Sigmoid colon (tissue), 7 donors: ENCODE measurements around the gene SGTB. TPM values are rescaled to one million over a fixed set of nuclear protein-coding genes. Genes with fewer than 3 reads are reported as not detected.
A peak's percentile ranks its signal among the peaks of the same experiment; 100 is the strongest.

ENCODE experiments used
- DNase-seq: peaks from one replicate; pipeline ENCODE4 v3.0.0-alpha.2; 2019
- H3K27ac ChIP-seq, 4 donors: fragments of 200-600 bp; sonication (generic); one replicate each; pipeline ENCODE4 v1.5.1; 2016 to 2019; ENCODE audit warnings: mild to moderate bottlenecking in 1 of 4
- H3K27me3 ChIP-seq, 3 donors: fragments of 200-600 bp; sonication (generic); one replicate each; pipeline ENCODE4 v1.5.1; 2019; ENCODE audit warnings: mild to moderate bottlenecking in 1 of 3
- H3K36me3 ChIP-seq, 4 donors: fragments of 200-600 bp; sonication (generic); one replicate each; pipeline ENCODE4 v1.5.1; 2016 to 2019
- H3K4me1 ChIP-seq, 4 donors: fragments of 200-600 bp; sonication (generic); one replicate each; pipeline ENCODE4 v1.5.1; 2017 to 2019
- H3K4me3 ChIP-seq, 4 donors: fragments of 200-600 bp; sonication (generic); one replicate each; pipeline ENCODE4 v1.5.1; 2017 to 2019; ENCODE audit warnings: mild to moderate bottlenecking in 2 of 4, moderate library complexity in 1 of 4
- H3K9me3 ChIP-seq, 4 donors: fragments of 200-600 bp in 3 of 4; sonication (generic) in 3 of 4; one replicate each; pipeline versions ENCODE4 v1.5.1 to v1.6.1; 2013 to 2019
- EP300 ChIP-seq, 4 donors: sonication (generic); formaldehyde crosslinking; IDR thresholded peaks; one replicate each; pipeline ENCODE4 v1.6.1; 2017; ENCODE audit warnings: antibody characterized with exemption in 4 of 4
- POLR2A ChIP-seq, 2 donors: fragments of 450-650 bp; IDR thresholded peaks; one replicate each; pipeline ENCODE4 v1.6.1; 2016; ENCODE audit warnings: antibody characterized with exemption in 2 of 2, mild to moderate bottlenecking in 2 of 2, moderate library complexity in 2 of 2
- POLR2AphosphoS5 ChIP-seq, 4 donors: sonication (generic); formaldehyde crosslinking; IDR thresholded peaks; one replicate each; pipeline ENCODE4 v1.6.1; 2017; ENCODE audit warnings: antibody characterized with exemption in 4 of 4
- WGBS, 2 donors: extraction: QIAGEN DNeasy Blood & Tissue Kit; methylation state at CpG; one replicate each; pipeline ENCODE4 v1.1.7; 2013; 5-methylcytosine and 5-hydroxymethylcytosine counted together
- intact Hi-C: fragments of 100-400 bp; cut with DNase I; formaldehyde crosslinking; loops from one replicate; pipeline ENCODE4 v1.15.1; 2023
- polyA plus RNA-seq, 3 donors: library from polyadenylated mRNA; stranded (reverse); fragments of 200-250 nt; gene quantifications; one replicate each; pipeline ENCODE4 v1.2.3, GENCODE V29; 2013
- total RNA-seq, 4 donors: library from RNA; depleted of rRNA; stranded (reverse); fragments of >200 nt; gene quantifications; one replicate each; pipeline ENCODE4 v1.1.0, GENCODE V29; 2016
- TF ChIP-seq, protein P1 (sequence below), 4 experiments: fragments of 450-650 bp in 3 of 4; fragments of 200-600 bp in 1 of 4; IDR thresholded peaks; one replicate each; pipeline ENCODE4 v1.5.1; 2016 to 2019; ENCODE audit warnings: antibody characterized with exemption in 4 of 4, mild to moderate bottlenecking in 3 of 4, moderate library complexity in 2 of 4
- donor health status: healthy with polysubstance abuse.
- donor health status: Bipolar disorder and iron deficiency.
- donor health status: healthy.

SGTB gene, protein sequence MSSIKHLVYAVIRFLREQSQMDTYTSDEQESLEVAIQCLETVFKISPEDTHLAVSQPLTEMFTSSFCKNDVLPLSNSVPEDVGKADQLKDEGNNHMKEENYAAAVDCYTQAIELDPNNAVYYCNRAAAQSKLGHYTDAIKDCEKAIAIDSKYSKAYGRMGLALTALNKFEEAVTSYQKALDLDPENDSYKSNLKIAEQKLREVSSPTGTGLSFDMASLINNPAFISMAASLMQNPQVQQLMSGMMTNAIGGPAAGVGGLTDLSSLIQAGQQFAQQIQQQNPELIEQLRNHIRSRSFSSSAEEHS
- total RNA-seq (10 to 100 TPM; 10.2 to 13.9 (median 11.6) TPM), polyA plus RNA-seq (1 to 10 TPM; 1.2 to 2.4 (median 1.4) TPM)

DNA sequence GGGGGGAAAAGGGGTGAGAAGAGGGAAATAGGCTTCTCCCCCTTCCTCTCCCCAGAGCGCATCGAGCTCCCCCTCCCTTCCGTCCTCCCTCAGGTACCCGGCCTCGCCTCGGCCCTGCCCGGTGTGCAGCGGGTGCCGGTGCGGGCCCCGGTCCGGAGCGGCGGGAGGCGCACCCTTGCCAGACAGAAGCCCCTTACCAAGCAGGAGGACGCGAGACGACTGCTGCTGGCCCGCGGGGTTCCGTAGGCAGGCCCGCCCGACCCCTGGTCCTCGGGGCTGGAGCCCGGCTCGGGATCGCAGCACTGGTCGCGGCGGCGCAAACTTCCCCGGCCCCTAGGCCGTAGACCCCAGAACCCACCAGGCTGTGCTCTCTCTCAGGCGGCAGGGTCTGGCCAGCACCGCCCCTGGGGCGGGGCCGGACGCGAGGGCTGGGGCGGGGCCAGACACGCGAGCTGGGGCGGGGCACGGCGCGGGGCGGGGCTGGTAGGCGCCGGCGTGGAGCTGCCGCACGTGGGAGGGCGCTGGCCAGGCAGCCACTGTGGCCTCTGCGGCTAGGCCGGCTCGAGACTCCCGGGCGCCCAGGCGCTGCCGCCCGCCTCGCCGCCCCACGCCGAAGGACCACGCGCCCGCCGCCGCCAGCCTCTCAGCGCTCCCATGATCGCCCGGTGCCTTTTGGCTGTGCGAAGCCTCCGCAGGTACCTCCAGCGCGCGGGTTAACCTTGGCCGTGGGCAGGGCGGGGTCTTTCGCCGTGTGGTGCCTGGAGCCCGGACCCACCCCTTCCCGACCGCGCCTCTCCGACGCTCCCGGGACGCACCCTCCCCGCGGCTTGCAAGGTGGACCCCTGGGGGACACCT lies at the start of gene SGTB, which contains the start of gene NLN:
Gene SGTB (minus strand): TSS at position 390 of the 855 bp plus-strand sequence. CDS start 1,302 bp downstream, outside the sequence.
Gene NLN (plus strand): TSS at position 486 of the 855 bp plus-strand sequence. CDS start 169 bp downstream, at position 655.
- intact Hi-C loops = loop anchor here (1.0 to 5.0 kb wide), 2 partner anchors 205 to 422 kb away; partner anchors contain the start of genes ERBIN and SREK1
- H3K36me3 ChIP-seq = peaks cover 0 to 6% (median 0%) of the 10 kb centered on the region in 4 donors
- peak; percentile 90 for DNase-seq
- peak within 1 kb of the TSS; percentile 69 to 87 (median 80) for H3K27ac ChIP-seq
- H3K9me3 ChIP-seq = no peaks in the 10 kb centered on the region
- H3K4me1 ChIP-seq = peaks cover 0 to 25% (median 4%) of the 10 kb centered on the region in 4 donors
- peak within 1 kb of the TSS; percentile 84 to 98 (median 94) for H3K4me3 ChIP-seq
- H3K27me3 ChIP-seq = no peaks in the 10 kb centered on the region
- TF ChIP-seq POLR2AphosphoS5 (IDR thresholded peaks at IDR 0.05) = peak in 2 of 4 donors; percentile 30 to 45
- TF ChIP-seq, protein P1, sequence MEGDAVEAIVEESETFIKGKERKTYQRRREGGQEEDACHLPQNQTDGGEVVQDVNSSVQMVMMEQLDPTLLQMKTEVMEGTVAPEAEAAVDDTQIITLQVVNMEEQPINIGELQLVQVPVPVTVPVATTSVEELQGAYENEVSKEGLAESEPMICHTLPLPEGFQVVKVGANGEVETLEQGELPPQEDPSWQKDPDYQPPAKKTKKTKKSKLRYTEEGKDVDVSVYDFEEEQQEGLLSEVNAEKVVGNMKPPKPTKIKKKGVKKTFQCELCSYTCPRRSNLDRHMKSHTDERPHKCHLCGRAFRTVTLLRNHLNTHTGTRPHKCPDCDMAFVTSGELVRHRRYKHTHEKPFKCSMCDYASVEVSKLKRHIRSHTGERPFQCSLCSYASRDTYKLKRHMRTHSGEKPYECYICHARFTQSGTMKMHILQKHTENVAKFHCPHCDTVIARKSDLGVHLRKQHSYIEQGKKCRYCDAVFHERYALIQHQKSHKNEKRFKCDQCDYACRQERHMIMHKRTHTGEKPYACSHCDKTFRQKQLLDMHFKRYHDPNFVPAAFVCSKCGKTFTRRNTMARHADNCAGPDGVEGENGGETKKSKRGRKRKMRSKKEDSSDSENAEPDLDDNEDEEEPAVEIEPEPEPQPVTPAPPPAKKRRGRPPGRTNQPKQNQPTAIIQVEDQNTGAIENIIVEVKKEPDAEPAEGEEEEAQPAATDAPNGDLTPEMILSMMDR (IDR thresholded peaks at IDR 0.05) = no peak
- WGBS, 2 donors = 0% methylated on average over 92 of the region's 92 CpGs

DNA sequence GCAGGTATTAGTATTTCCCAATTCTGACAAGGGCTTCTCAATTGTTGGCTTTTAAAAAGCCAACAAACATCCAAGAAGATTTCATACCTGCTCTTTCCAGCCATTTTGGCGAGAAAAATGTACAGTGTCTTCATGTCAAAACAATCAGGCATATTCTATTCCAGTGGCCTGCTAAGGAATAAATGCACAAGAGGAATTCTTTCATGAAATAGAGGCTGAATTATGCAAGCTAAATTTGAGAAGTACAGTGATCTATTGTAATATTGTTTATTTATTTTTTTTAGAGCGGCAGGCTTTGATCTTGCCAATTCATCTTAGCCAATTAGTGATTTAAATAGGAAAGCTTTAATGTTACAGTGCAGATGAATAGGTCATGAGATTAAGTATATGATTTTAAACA lies 49.4 kb upstream of the SGTB start:
- DNase-seq = no peak
- 95 to 96% methylated on average over 2 of the region's 2 CpGs for WGBS, 2 donors
- Histone ChIP-seq H3K36me3 (no peaks in the 10 kb centered on the region), H3K4me3 (no peak overlapping the region), H3K27ac (no peak overlapping the region), H3K27me3 (no peaks in the 10 kb centered on the region), H3K9me3 (no peaks in the 10 kb centered on the region), H3K4me1 (peaks cover 0 to 8% (median 3%) of the 10 kb centered on the region in 4 donors)
- intact Hi-C loops = no loop called here
- TF ChIP-seq EP300 (IDR thresholded peaks at IDR 0.05) (no peak), POLR2AphosphoS5 (IDR thresholded peaks at IDR 0.05) (no peak), POLR2A (IDR thresholded peaks at IDR 0.05) (no peak)
- TF ChIP-seq, protein P1 (IDR thresholded peaks at IDR 0.05) = no peak

DNA sequence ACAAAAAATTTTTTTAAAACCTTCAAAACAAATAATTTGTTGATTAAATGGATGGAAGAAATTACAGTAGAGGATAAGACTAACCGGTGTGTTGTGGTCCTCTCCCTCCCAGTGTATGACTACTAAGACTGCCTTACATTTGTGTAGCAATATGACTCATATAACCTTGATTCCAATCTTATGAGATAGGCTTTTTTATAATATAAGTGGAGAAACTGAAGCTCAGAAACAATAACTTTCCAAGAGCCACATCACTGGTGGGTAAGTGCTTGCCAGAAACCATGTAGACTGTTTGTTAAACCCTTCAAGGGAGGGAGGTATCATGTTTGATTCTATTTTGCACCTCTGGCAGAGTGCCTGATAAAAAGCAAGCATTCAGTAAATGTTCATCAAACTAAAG lies 47.6 kb upstream of the SGTB start:
- TF ChIP-seq EP300 (IDR thresholded peaks at IDR 0.05) (no peak), POLR2A (IDR thresholded peaks at IDR 0.05) (no peak), POLR2AphosphoS5 (IDR thresholded peaks at IDR 0.05) (no peak)
- TF ChIP-seq, protein P1 (IDR thresholded peaks at IDR 0.05) = no peak
- Histone ChIP-seq H3K4me1 (peaks cover 0 to 8% (median 3%) of the 10 kb centered on the region in 4 donors), H3K4me3 (no peak overlapping the region), H3K36me3 (no peaks in the 10 kb centered on the region), H3K27me3 (no peaks in the 10 kb centered on the region), H3K27ac (peak overlapping the region in 1 of 4 donors; percentile 35), H3K9me3 (no peaks in the 10 kb centered on the region)
- no peak for DNase-seq
- 0 to 37% methylated on average over 1 of the region's 1 CpG for WGBS, 2 donors
- intact Hi-C loops = no loop called here

DNA sequence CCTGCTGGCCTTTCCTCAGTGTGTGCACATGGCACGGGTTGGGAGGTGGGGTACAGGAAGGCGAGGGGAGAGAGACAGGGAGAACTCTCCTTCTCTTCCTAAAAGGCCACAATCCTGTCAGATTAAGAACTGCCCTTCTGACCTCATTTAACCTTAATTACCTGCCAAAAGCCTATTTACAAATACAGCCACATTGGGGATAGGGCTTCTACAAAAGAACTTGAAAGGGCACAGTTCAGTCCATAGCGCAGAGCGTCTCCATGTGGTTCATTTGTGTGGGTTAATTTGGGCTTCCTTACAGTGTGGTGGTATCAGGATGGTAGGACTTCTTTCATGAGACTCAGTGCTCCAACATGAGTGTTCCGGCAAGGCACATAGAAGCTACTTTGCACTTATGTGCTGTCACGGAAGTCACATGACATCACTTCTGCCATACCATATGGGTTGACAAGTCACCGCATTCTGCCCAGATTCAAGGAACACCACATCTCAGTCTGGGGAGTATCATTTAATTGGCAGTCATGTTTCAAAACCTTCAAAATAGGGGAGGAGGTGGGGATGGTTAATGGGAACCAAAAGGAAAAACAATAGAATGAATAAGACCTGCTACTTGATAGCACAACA lies 46.9 kb upstream of the SGTB start:
- 98% methylated on average over 7 of the region's 7 CpGs for WGBS, 2 donors
- intact Hi-C loops = no loop called here
- H3K4me1 ChIP-seq = peaks cover 0 to 8% (median 3%) of the 10 kb centered on the region in 4 donors
- no peak overlapping the region for H3K27ac ChIP-seq
- H3K36me3 ChIP-seq = no peaks in the 10 kb centered on the region
- no peak for DNase-seq
- H3K9me3 ChIP-seq = no peaks in the 10 kb centered on the region
- H3K27me3 ChIP-seq = no peaks in the 10 kb centered on the region
- no peak overlapping the region for H3K4me3 ChIP-seq
- TF ChIP-seq POLR2A (IDR thresholded peaks at IDR 0.05) (no peak), POLR2AphosphoS5 (IDR thresholded peaks at IDR 0.05) (no peak), EP300 (IDR thresholded peaks at IDR 0.05) (no peak)
- TF ChIP-seq, protein P1 (IDR thresholded peaks at IDR 0.05) = no peak
